NT2/D1 (cell line): ENCODE data around the gene INO80E.
A peak's percentile ranks its signal among the peaks of the same experiment; 100 is the strongest.

Source experiments
- DNase-seq: peaks from one replicate; pipeline ENCODE4 v3.0.0-alpha.2; 2011; ENCODE audit warnings: low read depth, low spot score
- H3K27me3 ChIP-seq: 2 replicates; pipeline ENCODE4 v1.6.0; 2011; ENCODE audit warnings: mild to moderate bottlenecking; ENCODE audit not compliant: insufficient read length, insufficient read depth
- H3K36me3 ChIP-seq: 2 replicates; pipeline ENCODE4 v1.6.1; 2011; ENCODE audit warnings: mild to moderate bottlenecking, low read length, mixed read lengths; ENCODE audit not compliant: insufficient read depth, insufficient read length
- H3K4me1 ChIP-seq: 2 replicates; pipeline ENCODE4 v1.5.1; 2011; ENCODE audit not compliant: insufficient read depth, insufficient read length
- H3K4me3 ChIP-seq: 2 replicates; pipeline ENCODE4 v1.5.1; 2011; ENCODE audit warnings: low read depth; ENCODE audit not compliant: insufficient read length
- H3K9ac ChIP-seq: 2 replicates; pipeline ENCODE4 v1.6.0; 2011; ENCODE audit warnings: low read depth; ENCODE audit not compliant: insufficient read length
- H3K9me3 ChIP-seq: 2 replicates; pipeline ENCODE4 v1.5.1; 2011; ENCODE audit warnings: mild to moderate bottlenecking, low read length; ENCODE audit not compliant: insufficient read depth
- SUZ12 ChIP-seq: IDR thresholded peaks from 2 replicates; pipeline ENCODE4 v1.6.1; 2011; ENCODE audit not compliant: insufficient read length, insufficient read depth; ENCODE audit errors: extremely low read depth
- YY1 ChIP-seq: IDR thresholded peaks from 2 replicates; pipeline ENCODE4 v1.6.1; 2011; ENCODE audit not compliant: insufficient read length, insufficient read depth
- ZNF274 ChIP-seq: IDR thresholded peaks from 2 replicates; pipeline ENCODE4 v1.6.1; 2011; ENCODE audit warnings: mild to moderate bottlenecking, low read depth, low read length

INO80E gene

GRCh38 chr16:29990883-29991570 lies 5.0 kb upstream of the INO80E start:
- no peak for TF ChIP-seq ZNF274
- TF ChIP-seq SUZ12 = no peak
- no peak for TF ChIP-seq YY1
- H3K9me3 ChIP-seq = no peaks in the 10 kb centered on the region
- H3K36me3 ChIP-seq = peaks cover 73% of the 10 kb centered on the region
- DNase-seq = no peak
- H3K4me3 ChIP-seq = no peak overlapping the region
- H3K27me3 ChIP-seq = no peaks in the 10 kb centered on the region
- H3K4me1 ChIP-seq = peaks cover 11% of the 10 kb centered on the region
- H3K9ac ChIP-seq = no peak overlapping the region

GRCh38 chr16:29991571-29991904 lies 4.5 kb upstream of the INO80E start:
- Histone ChIP-seq H3K27me3 (no peaks in the 10 kb centered on the region), H3K9ac (no peak overlapping the region), H3K36me3 (peaks cover 68% of the 10 kb centered on the region), H3K4me3 (no peak overlapping the region), H3K9me3 (no peaks in the 10 kb centered on the region), H3K4me1 (peaks cover 11% of the 10 kb centered on the region)
- TF ChIP-seq YY1 = no peak
- TF ChIP-seq ZNF274 = no peak
- TF ChIP-seq SUZ12 = no peak
- no peak for DNase-seq

GRCh38 chr16:29992344-29992967 lies 3.6 kb upstream of the INO80E start:
- Histone ChIP-seq H3K9ac (no peak overlapping the region), H3K27me3 (no peaks in the 10 kb centered on the region), H3K4me1 (peaks cover 14% of the 10 kb centered on the region), H3K4me3 (no peak overlapping the region), H3K9me3 (no peaks in the 10 kb centered on the region), H3K36me3 (peaks cover 66% of the 10 kb centered on the region)
- no peak for DNase-seq
- TF ChIP-seq SUZ12 (no peak), YY1 (no peak), ZNF274 (no peak)

- no peak for DNase-seq
- Histone ChIP-seq H3K9me3 (no peaks in the 10 kb centered on the region), H3K9ac (peak overlapping the region; percentile 97), H3K27me3 (no peaks in the 10 kb centered on the region), H3K4me1 (peaks cover 14% of the 10 kb centered on the region), H3K4me3 (no peak overlapping the region), H3K36me3 (peaks cover 65% of the 10 kb centered on the region)
- TF ChIP-seq ZNF274 = no peak
- TF ChIP-seq SUZ12 = no peak
- TF ChIP-seq YY1 = no peak
Measured at GRCh38 chr16:29993191-29993902, 2.7 kb upstream of the INO80E start.

- peaks cover 14% of the 10 kb centered on the region for H3K4me1 ChIP-seq
- TF ChIP-seq ZNF274 = no peak
- TF ChIP-seq SUZ12 = no peak
- TF ChIP-seq YY1 = no peak
- H3K9ac ChIP-seq = peak overlapping the region; percentile 97
- H3K9me3 ChIP-seq = no peaks in the 10 kb centered on the region
- peaks cover 62% of the 10 kb centered on the region for H3K36me3 ChIP-seq
- no peak overlapping the region for H3K4me3 ChIP-seq
- DNase-seq = no peak
- H3K27me3 ChIP-seq = no peaks in the 10 kb centered on the region
Measured at GRCh38 chr16:29993903-29994599, 2.0 kb upstream of the INO80E start.

- no peaks in the 10 kb centered on the region for H3K27me3 ChIP-seq
- H3K4me1 ChIP-seq = peaks cover 14% of the 10 kb centered on the region
- H3K9me3 ChIP-seq = no peaks in the 10 kb centered on the region
- H3K9ac ChIP-seq = peak overlapping the region; percentile 97
- TF ChIP-seq SUZ12 (no peak), ZNF274 (no peak), YY1 (no peak)
- H3K4me3 ChIP-seq = peak overlapping the region; percentile 84
- no peak for DNase-seq
- peaks cover 62% of the 10 kb centered on the region for H3K36me3 ChIP-seq
Measured at GRCh38 chr16:29994600-29995323, 1.3 kb upstream of the INO80E start.
